HepG2 (cell line): Measurements from ENCODE around the gene STK10. TPM values are rescaled to one million over a fixed set of nuclear protein-coding genes. Genes with fewer than 3 reads are reported as not detected.

Experiments used
- ADNP ChIP-seq: sonication (generic); formaldehyde crosslinking; IDR thresholded peaks from 2 replicates; pipeline ENCODE4 v1.4.0; 2020; ENCODE audit warnings: missing genetic modification reagents
- CTCF ChIP-seq: sonication (generic); formaldehyde crosslinking; IDR thresholded peaks from 2 replicates; pipeline ENCODE4 v1.5.0; 2020; ENCODE audit warnings: mild to moderate bottlenecking, missing genetic modification reagents, moderate library complexity
- RARA ChIP-seq: IDR thresholded peaks from 2 replicates; pipeline ENCODE4 v1.6.1; 2016; ENCODE audit warnings: missing genetic modification reagents, missing compliant biosample characterization
- SATB2 ChIP-seq: sonication (generic); formaldehyde crosslinking; IDR thresholded peaks from 2 replicates; pipeline ENCODE4 v1.5.0; 2020; ENCODE audit warnings: missing genetic modification reagents
- SMC3 ChIP-seq: IDR thresholded peaks from 2 replicates; pipeline ENCODE4 v1.6.1; 2011; ENCODE audit warnings: low read length, improper control_type of control experiment
- YEATS2 ChIP-seq: sonication (generic); formaldehyde crosslinking; IDR thresholded peaks from 2 replicates; pipeline ENCODE4 v1.4.0; 2020; ENCODE audit warnings: missing genetic modification reagents, borderline replicate concordance
- YY1 ChIP-seq: IDR thresholded peaks from 2 replicates; pipeline ENCODE4 v1.6.1; 2011; ENCODE audit warnings: low read length, low read depth, moderate library complexity, mild to moderate bottlenecking; ENCODE audit not compliant: insufficient read depth, insufficient replicate concordance
- ZBTB33 ChIP-seq: sonication (generic); formaldehyde crosslinking; IDR thresholded peaks from 2 replicates; pipeline ENCODE4 v1.4.0; 2020; ENCODE audit warnings: missing genetic modification reagents
- ZFP36 ChIP-seq: fragments of 150-350 bp; IDR thresholded peaks from 2 replicates; pipeline ENCODE4 v1.6.1; 2018; ENCODE audit warnings: borderline replicate concordance, low read length, low read depth; ENCODE audit not compliant: partially characterized antibody
- ZFP41 ChIP-seq: sonication (generic); formaldehyde crosslinking; IDR thresholded peaks from 2 replicates; pipeline ENCODE4 v1.4.0; 2020; ENCODE audit warnings: mild to moderate bottlenecking, missing genetic modification reagents, borderline replicate concordance
- ZHX2 ChIP-seq, 2 experiments: sonication (generic) in 1 of 2; formaldehyde crosslinking in 1 of 2; IDR thresholded peaks; 2 replicates each; pipeline versions ENCODE4 v1.6.1 to v1.9.0; 2014 to 2022; ENCODE audit warnings: antibody characterized with exemption in 1 of 2, borderline replicate concordance in 1 of 2, inconsistent platforms in 1 of 2, low read depth in 1 of 2, missing genetic modification reagents in 1 of 2
- ZNF121 ChIP-seq: sonication (generic); formaldehyde crosslinking; IDR thresholded peaks from 2 replicates; pipeline ENCODE4 v1.5.0; 2020; ENCODE audit warnings: mild to moderate bottlenecking, missing genetic modification reagents
- ZNF382 ChIP-seq: sonication (generic); formaldehyde crosslinking; IDR thresholded peaks from 2 replicates; pipeline ENCODE4 v1.5.0; 2020; ENCODE audit warnings: missing genetic modification reagents, mild to moderate bottlenecking, borderline replicate concordance
- ZNF558 ChIP-seq: sonication (generic); formaldehyde crosslinking; IDR thresholded peaks from 2 replicates; pipeline ENCODE4 v1.9.0; 2022; ENCODE audit warnings: mild to moderate bottlenecking, missing genetic modification reagents, borderline replicate concordance
- ZNF782 ChIP-seq: sonication (generic); formaldehyde crosslinking; IDR thresholded peaks from 2 replicates; pipeline ENCODE4 v1.4.0; 2020; ENCODE audit warnings: missing genetic modification reagents, mild to moderate bottlenecking, borderline replicate concordance
- ZUFSP ChIP-seq: sonication (generic); formaldehyde crosslinking; IDR thresholded peaks from 2 replicates; pipeline ENCODE4 v1.9.0; 2021; ENCODE audit warnings: missing genetic modification reagents, mild to moderate bottlenecking, borderline replicate concordance
- polyA plus RNA-seq, 8 experiments: library from polyadenylated mRNA; depleted of rRNA in 3 of 8; stranded (reverse) in 7 of 8; unstranded in 1 of 8; fragments of >200 nt; fragmentation: Illumina TruSeq in 4 of 8; extraction: Trizol in 4 of 8; gene quantifications; 2 replicates each; pipeline versions ENCODE4 v1.2.1 to v1.2.3, GENCODE V29; 2011 to 2016; ENCODE audit warnings: low read depth in 4 of 8, missing spikeins in 1 of 8, mixed read lengths in 1 of 8; ENCODE audit not compliant: insufficient read depth in 1 of 8
- total RNA-seq, 5 experiments: library from RNA; depleted of rRNA; stranded (reverse); fragments of >200 nt; fragmentation: Illumina TruSeq; extraction: Trizol; gene quantifications; 2 replicates each; pipeline ENCODE4 v1.2.3, GENCODE V29; 2016; ENCODE audit warnings: low read depth in 1 of 5

STK10 gene
- total and polyA plus RNA-seq, 2 of the 13 experiments (the other 11 are each of a cell fraction or from before 2014, with no cell fraction given) = 7.0 to 7.2 TPM

- TF ChIP-seq ZBTB33 (no peak), ZNF121 (CRISPR knock-in tag) (no peak; the same call in 1 of the 2 replicates), YY1 (peak; percentile 57), SATB2 (CRISPR knock-in tag) (no peak; the same call in 1 of the 2 replicates), RARA (CRISPR knock-in tag) (no peak), CTCF (CRISPR knock-in tag) (no peak; the same call in 1 of the 2 replicates), YEATS2 (peak; percentile 68; the same call in 1 of the 2 replicates), ZHX2 (IDR thresholded peaks at IDR 0.05; ENCODE audit: low read depth) (peak; percentile 64), ZHX2 (CRISPR knock-in tag; IDR thresholded peaks at IDR 0.05; ENCODE audit: borderline replicate concordance) (no peak; the same call in 1 of the 2 replicates), SMC3 (no peak), ZNF782 (peak; percentile 43; the same call in 1 of the 2 replicates), ZUFSP (CRISPR knock-in tag) (no peak), ADNP (CRISPR knock-in tag) (no peak), ZFP41 (CRISPR knock-in tag) (no peak), ZFP36 (peak; percentile 74), ZNF558 (CRISPR knock-in tag) (no peak), ZNF382 (CRISPR knock-in tag) (no peak)
These were observed 181.5 kb downstream of the STK10 start, which contains the start of gene FBXW11 (continued) for GRCh38 chr5:172006321-172007174.
